Left lung (tissue), 10 donors: Measurements from ENCODE around the gene OR4D9. TPM values are rescaled to one million over a fixed set of nuclear protein-coding genes. Genes with fewer than 3 reads are reported as not detected.
"Not testable (repeated sequence)": the region's sequence is repeated elsewhere in the genome, so short reads cannot be mapped to it uniquely, and the experiment has no call there.

ENCODE experiments used
- ATAC-seq: fragments of 200-7000 bp; cut with Tn5 transposase; one replicate; pipeline ENCODE4 v1.9.1; 2020; ENCODE audit warnings: moderate library complexity
- DNase-seq, 4 donors: peaks; one replicate each; pipeline ENCODE4 v3.0.0-alpha.2; 2013 to 2020
- H3K27ac ChIP-seq, 2 donors: fragments of 200-600 bp; sonication (generic) in 1 of 2; one replicate each; pipeline versions ENCODE4 v1.5.0 to v1.8.0; 2020 to 2021
- H3K27me3 ChIP-seq, 2 donors: fragments of 200-600 bp; sonication (generic) in 1 of 2; one replicate each; pipeline versions ENCODE4 v1.5.0 to v1.8.0; 2020 to 2021
- H3K36me3 ChIP-seq, 2 donors: fragments of 200-600 bp; sonication (generic) in 1 of 2; one replicate each; pipeline versions ENCODE4 v1.5.0 to v1.8.0; 2020 to 2021
- H3K4me1 ChIP-seq, 2 donors: fragments of 200-600 bp; one replicate each; pipeline ENCODE4 v1.8.0; 2021
- H3K4me3 ChIP-seq, 2 donors: fragments of 200-600 bp; sonication (generic) in 1 of 2; one replicate each; pipeline versions ENCODE4 v1.5.0 to v1.8.0; 2020 to 2021; ENCODE audit warnings: mild to moderate bottlenecking in 1 of 2
- H3K9me3 ChIP-seq, 2 donors: fragments of 200-600 bp; sonication (generic) in 1 of 2; one replicate each; pipeline versions ENCODE4 v1.5.0 to v1.8.0; 2020 to 2021
- CTCF ChIP-seq, 2 donors: fragments of 200-600 bp; sonication (generic) in 1 of 2; IDR thresholded peaks; one replicate each; pipeline versions ENCODE4 v1.5.0 to v1.8.0; 2021; ENCODE audit warnings: antibody characterized with exemption in 2 of 2
- intact Hi-C, 2 donors: fragments of 100-400 bp; cut with DNase I; formaldehyde crosslinking; loops; one replicate each; pipeline versions ENCODE4 v1.11.2 to v1.14.2; 2022
- polyA plus RNA-seq, 6 donors: library from polyadenylated mRNA; unstranded; fragments of 120-200 nt; gene quantifications; one replicate each; pipeline ENCODE4 v1.2.1, GENCODE V29; 2013; ENCODE audit not compliant: insufficient read length in 6 of 6
- total RNA-seq, 2 donors: library from RNA; stranded (reverse); fragmentation: NEBNext Ultra II Directional; extraction: Animal tissue kit (Norgen Biotek cat#: 25700); gene quantifications; one replicate each; pipeline ENCODE4 v1.2.1, GENCODE V29; 2021
- donor health status: DM: no; HTN: yes; CAD: no.
- donor health status: DM: no; HTN: no; CAD: no.

Gene OR4D9
- total and polyA plus RNA-seq, 8 donors, result 0.03 to 0.06 (median 0.05) TPM; not detected in 2

GRCh38 chr11:59523541-59523940 is 12.2 kb downstream of the OR4D9 start:
- Histone ChIP-seq H3K27ac (no peak overlapping the region), H3K27me3 (no peaks in the 10 kb centered on the region), H3K36me3 (no peaks in the 10 kb centered on the region), H3K4me1 (no peaks in the 10 kb centered on the region), H3K4me3 (no peak overlapping the region), H3K9me3 (no peaks in the 10 kb centered on the region)
- TF ChIP-seq CTCF (IDR thresholded peaks at IDR 0.05), result no peak
- ATAC-seq, result no peak
- no peak for DNase-seq
- intact Hi-C loops, result no loop called here

GRCh38 chr11:59528711-59529110 is 17.4 kb downstream of the OR4D9 start:
- no peak for TF ChIP-seq CTCF (IDR thresholded peaks at IDR 0.05)
- H3K4me1 ChIP-seq, result no peaks in the 10 kb centered on the region
- H3K4me3 ChIP-seq, result no peak overlapping the region
- no peak overlapping the region for H3K27ac ChIP-seq
- H3K27me3 ChIP-seq, result no peaks in the 10 kb centered on the region
- no peak for ATAC-seq
- H3K36me3 ChIP-seq, result no peaks in the 10 kb centered on the region
- H3K9me3 ChIP-seq, result no peaks in the 10 kb centered on the region
- intact Hi-C loops, result no loop called here
- DNase-seq, result no peak

GRCh38 chr11:59532620-59533019 is 21.3 kb downstream of the OR4D9 start:
- no peaks in the 10 kb centered on the region for H3K27me3 ChIP-seq
- peaks cover 0 to 8% of the 10 kb centered on the region in 2 donors for H3K4me1 ChIP-seq
- H3K36me3 ChIP-seq, result no peaks in the 10 kb centered on the region
- no peak for ATAC-seq
- no peaks in the 10 kb centered on the region for H3K9me3 ChIP-seq
- no peak overlapping the region for H3K27ac ChIP-seq
- intact Hi-C loops, result no loop called here
- TF ChIP-seq CTCF (IDR thresholded peaks at IDR 0.05), result no peak
- DNase-seq, result no peak
- H3K4me3 ChIP-seq, result no peak overlapping the region

GRCh38 chr11:59534676-59535075 is 23.3 kb downstream of the OR4D9 start:
- TF ChIP-seq CTCF (IDR thresholded peaks at IDR 0.05), result no peak
- intact Hi-C loops, result no loop called here
- peaks cover 0 to 11% of the 10 kb centered on the region in 2 donors for H3K4me1 ChIP-seq
- DNase-seq (no peak), ATAC-seq (no peak)
- H3K36me3 ChIP-seq, result no peaks in the 10 kb centered on the region
- H3K27me3 ChIP-seq, result no peaks in the 10 kb centered on the region
- no peak overlapping the region for H3K4me3 ChIP-seq
- no peak overlapping the region for H3K27ac ChIP-seq
- no peaks in the 10 kb centered on the region for H3K9me3 ChIP-seq

GRCh38 chr11:59542142-59542810 is 30.9 kb downstream of the OR4D9 start:
- DNase-seq, result no peak
- TF ChIP-seq CTCF (IDR thresholded peaks at IDR 0.05), result no peak
- H3K36me3 ChIP-seq, result no peaks in the 10 kb centered on the region
- H3K27me3 ChIP-seq, result no peaks in the 10 kb centered on the region
- H3K4me3 ChIP-seq, result no peak overlapping the region
- no peak for ATAC-seq
- no peak overlapping the region for H3K27ac ChIP-seq
- intact Hi-C loops, result no loop called here
- peaks cover 0 to 6% of the 10 kb centered on the region in 2 donors for H3K4me1 ChIP-seq
- no peaks in the 10 kb centered on the region for H3K9me3 ChIP-seq

- H3K27me3 ChIP-seq, H3K4me3 ChIP-seq, H3K27ac ChIP-seq, DNase-seq, ATAC-seq, H3K36me3 ChIP-seq, intact Hi-C loops, H3K9me3 ChIP-seq: not testable (repeated sequence)
- peaks cover 0 to 11% of the 10 kb centered on the region in 2 donors for H3K4me1 ChIP-seq
These were observed 32.4 kb downstream of the OR4D9 start for GRCh38 chr11:59543713-59544112.
